CD14-positive monocyte (primary cell): ENCODE measurements around the gene DTNBP1. TPM values are rescaled to one million over a fixed set of nuclear protein-coding genes. Genes with fewer than 3 reads are reported as not detected.

Experiments used
- DNase-seq, 3 donors: peaks; one replicate each; pipeline ENCODE4 v3.0.0-alpha.2; 2011 to 2022
- H2AFZ ChIP-seq: 2 replicates; pipeline ENCODE4 v1.6.0; 2012; ENCODE audit warnings: mild to moderate bottlenecking, low read depth, low read length, inconsistent platforms; ENCODE audit not compliant: insufficient read depth, poor library complexity, severe bottlenecking
- H3K27ac ChIP-seq, 2 donors: 1 replicate in 1 of 2; 2 replicates in 1 of 2; pipeline ENCODE4 v1.5.1; 2012 to 2013; ENCODE audit warnings: low read length in 2 of 2, control low read depth in 1 of 2, inconsistent platforms in 1 of 2, low read depth in 1 of 2, mild to moderate bottlenecking in 1 of 2
- H3K27me3 ChIP-seq, 2 donors: one replicate each; pipeline versions ENCODE4 v1.6.0 to v1.6.1; 2011 to 2013; ENCODE audit warnings: low read length in 2 of 2; ENCODE audit not compliant: control insufficient read depth in 2 of 2, insufficient read depth in 2 of 2
- H3K36me3 ChIP-seq, 2 donors: replicated peaks in 1 of 2; 1 replicate in 1 of 2; 2 replicates in 1 of 2; pipeline versions ENCODE4 v1.5.1 to v1.6.1; 2012 to 2013; ENCODE audit warnings: low read length in 2 of 2, control low read depth in 1 of 2, inconsistent platforms in 1 of 2, mild to moderate bottlenecking in 1 of 2; ENCODE audit not compliant: insufficient read depth in 2 of 2, control insufficient read depth in 1 of 2
- H3K4me1 ChIP-seq, 2 donors: 1 replicate in 1 of 2; 2 replicates in 1 of 2; pipeline versions ENCODE4 v1.5.1 to v1.6.1; 2012 to 2013; ENCODE audit warnings: low read length in 2 of 2, control low read depth in 1 of 2, inconsistent platforms in 1 of 2, mild to moderate bottlenecking in 1 of 2, moderate library complexity in 1 of 2; ENCODE audit not compliant: insufficient read depth in 2 of 2, control insufficient read depth in 1 of 2
- H3K4me2 ChIP-seq: replicated peaks from 2 replicates; pipeline ENCODE3; 2012; ENCODE audit warnings: low read length, moderate library complexity, mild to moderate bottlenecking; ENCODE audit not compliant: poor library complexity, severe bottlenecking; ENCODE audit errors: extremely low read depth
- H3K4me3 ChIP-seq, 3 experiments: fragments of 200-600 bp in 1 of 3; sonication (generic) in 1 of 3; replicated peaks in 1 of 3; 1 replicate in 2 of 3; 2 replicates in 1 of 3; pipeline ENCODE4 v1.5.1; 2011 to 2013; ENCODE audit warnings: low read length in 3 of 3, mild to moderate bottlenecking in 3 of 3, control low read depth in 2 of 3, low read depth in 2 of 3, inconsistent platforms in 1 of 3, moderate library complexity in 1 of 3
- H3K79me2 ChIP-seq: 2 replicates; pipeline ENCODE4 v1.6.0; 2012; ENCODE audit warnings: mild to moderate bottlenecking, control low read depth, inconsistent platforms, low read length, moderate library complexity; ENCODE audit not compliant: insufficient read depth
- H3K9ac ChIP-seq: 2 replicates; pipeline ENCODE4 v1.6.0; 2017; ENCODE audit warnings: low read length, mild to moderate bottlenecking; ENCODE audit not compliant: insufficient read depth, poor library complexity, severe bottlenecking
- H3K9me3 ChIP-seq, 2 donors: replicated peaks in 1 of 2; 1 replicate in 1 of 2; 2 replicates in 1 of 2; pipeline versions ENCODE4 v1.5.1 to v1.6.1; 2012 to 2013; ENCODE audit warnings: low read length in 2 of 2, control low read depth in 1 of 2; ENCODE audit not compliant: control insufficient read depth in 1 of 2, insufficient read depth in 1 of 2
- H4K20me1 ChIP-seq: 2 replicates; pipeline ENCODE4 v1.6.0; 2012; ENCODE audit warnings: mild to moderate bottlenecking, low read length, control low read depth, moderate library complexity; ENCODE audit not compliant: insufficient read depth
- H3K27ac Mint-ChIP-seq, 7 donors: one replicate each; pipeline ENCODE4 v1.8.0; 2020; ENCODE audit warnings: mild to moderate bottlenecking in 7 of 7, mixed read lengths in 7 of 7, moderate library complexity in 6 of 7, inconsistent platforms in 2 of 7
- H3K27me3 Mint-ChIP-seq, 3 donors: one replicate each; pipeline ENCODE4 v1.8.0; 2021 to 2022; ENCODE audit warnings: low read depth in 3 of 3, mild to moderate bottlenecking in 3 of 3, mixed read lengths in 3 of 3, moderate library complexity in 3 of 3, inconsistent platforms in 1 of 3
- H3K36me3 Mint-ChIP-seq, 2 donors: one replicate each; pipeline ENCODE4 v1.8.0; 2020; ENCODE audit warnings: mixed read lengths in 2 of 2, inconsistent platforms in 1 of 2, mild to moderate bottlenecking in 1 of 2
- H3K4me1 Mint-ChIP-seq: one replicate; pipeline ENCODE4 v1.8.0; 2020; ENCODE audit warnings: mild to moderate bottlenecking, mixed read lengths
- H3K4me3 Mint-ChIP-seq, 2 donors: one replicate each; pipeline ENCODE4 v1.8.0; 2020; ENCODE audit warnings: mild to moderate bottlenecking in 2 of 2, mixed read lengths in 2 of 2, moderate library complexity in 1 of 2
- H3K9me3 Mint-ChIP-seq, 7 donors: one replicate each; pipeline ENCODE4 v1.8.0; 2020 to 2022; ENCODE audit warnings: mixed read lengths in 7 of 7, mild to moderate bottlenecking in 6 of 7, moderate library complexity in 6 of 7, inconsistent platforms in 2 of 7
- WGBS: methylation state at CpG from one replicate; pipeline ENCODE4 v1.1.5; 2013; ENCODE audit warnings: missing lambda C conversion rate; ENCODE audit not compliant: insufficient coverage; 5-methylcytosine and 5-hydroxymethylcytosine counted together
- intact Hi-C, 2 donors: fragments of 100-400 bp; cut with micrococcal nuclease; formaldehyde crosslinking; loops; one replicate each; pipeline versions ENCODE4 v1.15.0 to v1.15.1; 2023
- polyA plus RNA-seq, 3 donors: library from polyadenylated mRNA; depleted of rRNA in 1 of 3; unstranded in 2 of 3; stranded (reverse) in 1 of 3; fragments of 300-500 nt in 2 of 3; fragments of >200 nt in 1 of 3; fragmentation: Illumina TruSeq in 2 of 3; gene quantifications; 1 replicate in 2 of 3; 2 replicates in 1 of 3; pipeline ENCODE4 v1.2.3, GENCODE V29; 2012 to 2021
- TF ChIP-seq, protein P1 (sequence below): fragments of 200-600 bp; IDR thresholded peaks from one replicate; pipeline ENCODE4 v1.8.0; 2022; ENCODE audit warnings: antibody characterized with exemption, mild to moderate bottlenecking

Gene DTNBP1
- polyA plus RNA-seq, 3 donors, result 19.7 to 26.9 (median 20.5) TPM

DNA sequence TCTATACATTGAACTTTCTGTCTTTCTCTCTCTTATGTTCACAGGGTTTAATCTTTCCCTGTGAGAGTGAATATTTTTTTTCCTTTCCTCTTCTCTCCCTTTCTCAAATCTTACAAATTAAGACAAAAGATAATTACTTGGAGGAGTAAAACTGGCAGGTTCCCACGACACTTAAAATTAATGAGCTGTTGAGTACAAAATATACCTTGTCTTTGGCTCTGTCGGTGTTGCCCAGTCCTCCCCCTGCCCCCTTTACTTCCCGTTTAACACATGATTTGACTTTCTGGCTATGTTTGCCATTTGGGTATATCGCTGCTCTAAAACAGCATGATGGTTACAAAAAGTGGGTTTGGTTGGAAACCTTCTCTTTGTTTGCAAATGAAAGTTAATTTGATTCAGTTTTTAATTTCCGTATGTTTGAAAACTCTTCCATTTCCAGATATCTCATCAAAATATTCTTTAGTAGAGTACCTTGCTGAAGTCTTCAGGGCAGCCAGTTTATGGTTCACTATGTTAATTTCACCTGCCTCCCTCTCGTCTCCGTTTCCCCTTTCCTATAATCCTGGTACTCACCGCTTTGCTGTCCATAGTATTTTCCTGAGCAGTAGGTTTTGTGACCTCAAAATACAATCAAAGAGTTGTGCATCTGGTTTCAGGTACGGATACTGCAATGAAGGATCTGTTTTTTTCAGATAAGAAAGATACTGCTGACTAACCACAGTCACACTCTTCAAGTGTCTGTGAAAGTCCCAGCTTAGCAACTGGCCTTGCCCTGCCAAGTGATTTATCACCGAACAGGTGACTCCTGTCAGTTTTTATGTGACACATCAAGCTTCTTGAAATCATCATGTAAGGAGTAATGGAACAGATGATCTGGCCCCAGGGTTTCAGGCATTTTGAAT, 181.2 kb downstream of the DTNBP1 start:
- no peaks in the 10 kb centered on the region for H3K9me3 ChIP-seq
- H3K27me3 Mint-ChIP-seq, result no peaks in the 10 kb centered on the region
- H3K4me2 ChIP-seq, result no peak overlapping the region
- DNase-seq, result peak in 1 of 3 donors; percentile 65
- H3K4me1 Mint-ChIP-seq, result peaks cover 47% of the 10 kb centered on the region
- H3K9ac ChIP-seq, result no peak overlapping the region
- peaks cover 0 to 2% (median 0%) of the 10 kb centered on the region in 7 donors for H3K9me3 Mint-ChIP-seq
- TF ChIP-seq, protein P1, sequence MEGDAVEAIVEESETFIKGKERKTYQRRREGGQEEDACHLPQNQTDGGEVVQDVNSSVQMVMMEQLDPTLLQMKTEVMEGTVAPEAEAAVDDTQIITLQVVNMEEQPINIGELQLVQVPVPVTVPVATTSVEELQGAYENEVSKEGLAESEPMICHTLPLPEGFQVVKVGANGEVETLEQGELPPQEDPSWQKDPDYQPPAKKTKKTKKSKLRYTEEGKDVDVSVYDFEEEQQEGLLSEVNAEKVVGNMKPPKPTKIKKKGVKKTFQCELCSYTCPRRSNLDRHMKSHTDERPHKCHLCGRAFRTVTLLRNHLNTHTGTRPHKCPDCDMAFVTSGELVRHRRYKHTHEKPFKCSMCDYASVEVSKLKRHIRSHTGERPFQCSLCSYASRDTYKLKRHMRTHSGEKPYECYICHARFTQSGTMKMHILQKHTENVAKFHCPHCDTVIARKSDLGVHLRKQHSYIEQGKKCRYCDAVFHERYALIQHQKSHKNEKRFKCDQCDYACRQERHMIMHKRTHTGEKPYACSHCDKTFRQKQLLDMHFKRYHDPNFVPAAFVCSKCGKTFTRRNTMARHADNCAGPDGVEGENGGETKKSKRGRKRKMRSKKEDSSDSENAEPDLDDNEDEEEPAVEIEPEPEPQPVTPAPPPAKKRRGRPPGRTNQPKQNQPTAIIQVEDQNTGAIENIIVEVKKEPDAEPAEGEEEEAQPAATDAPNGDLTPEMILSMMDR, result no peak
- H3K36me3 ChIP-seq, result peaks cover 5 to 35% of the 10 kb centered on the region in 2 donors
- no peak overlapping the region for H2AFZ ChIP-seq
- H4K20me1 ChIP-seq, result peaks cover 100% of the 10 kb centered on the region
- no peak overlapping the region for H3K4me3 Mint-ChIP-seq
- intact Hi-C loops, result no loop called here
- peaks cover 46 to 47% of the 10 kb centered on the region in 2 donors for H3K36me3 Mint-ChIP-seq
- peak overlapping the region; percentile 6 to 90 (median 50) for H3K27ac Mint-ChIP-seq
- WGBS, result 20% methylated on average over 2 of the region's 10 CpGs
- H3K4me1 ChIP-seq, result peaks cover 10 to 14% of the 10 kb centered on the region in 2 donors
- no peak overlapping the region for H3K4me3 ChIP-seq
- H3K79me2 ChIP-seq, result peaks cover 95% of the 10 kb centered on the region
- peak overlapping the region in 1 of 2 donors; percentile 9 for H3K27ac ChIP-seq
- no peaks in the 10 kb centered on the region for H3K27me3 ChIP-seq

DNA sequence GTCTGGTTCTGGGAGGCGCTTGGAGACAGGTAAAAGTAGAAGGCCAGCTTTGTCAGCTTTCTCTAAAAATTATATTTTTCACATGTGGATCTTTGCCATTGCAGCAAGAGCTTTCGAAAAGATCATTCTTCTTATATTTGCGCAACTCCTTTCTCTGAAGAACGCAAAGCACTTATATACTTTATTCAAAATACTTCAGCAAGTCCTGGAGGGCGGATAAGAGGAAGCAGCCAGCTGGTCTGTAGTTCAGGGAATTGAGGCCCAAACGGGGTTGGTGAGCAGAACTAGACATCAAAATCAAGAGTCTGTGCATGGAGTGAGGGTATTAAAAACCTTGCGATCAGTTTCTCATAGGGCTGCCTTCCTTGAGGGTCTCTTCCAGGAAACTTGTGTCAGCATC, 182.3 kb downstream of the DTNBP1 start:
- H3K27ac Mint-ChIP-seq, result peak overlapping the region in 3 of 7 donors; percentile 48 to 66 (median 59)
- 13% methylated on average over 2 of the region's 7 CpGs for WGBS

More for the DNA sequence above, 182.3 kb downstream of the DTNBP1 start:
- Histone ChIP-seq H3K36me3 (peaks cover 7 to 46% of the 10 kb centered on the region in 2 donors), H3K27ac (peak overlapping the region in 1 of 2 donors; percentile 26), H2AFZ (no peak overlapping the region), H3K9me3 (no peaks in the 10 kb centered on the region), H3K27me3 (no peaks in the 10 kb centered on the region), H3K9ac (no peak overlapping the region), H3K4me2 (no peak overlapping the region), H3K4me1 (peaks cover 10 to 14% of the 10 kb centered on the region in 2 donors), H4K20me1 (peaks cover 100% of the 10 kb centered on the region), H3K4me3 (no peak overlapping the region), H3K79me2 (peaks cover 99% of the 10 kb centered on the region)
- Mint-ChIP-seq H3K36me3 (peaks cover 48 to 49% of the 10 kb centered on the region in 2 donors), H3K4me3 (no peak overlapping the region), H3K9me3 (peaks cover 0 to 2% (median 0%) of the 10 kb centered on the region in 7 donors), H3K27me3 (no peaks in the 10 kb centered on the region), H3K4me1 (peaks cover 44% of the 10 kb centered on the region)
- TF ChIP-seq, protein P1, result no peak
- intact Hi-C loops, result no loop called here
- DNase-seq, result no peak
